GM18858 (cell line): Measurements from ENCODE around the gene IZUMO2.
"Not testable (repeated sequence)": the region's sequence is repeated elsewhere in the genome, so short reads cannot be mapped to it uniquely, and the experiment has no call there.

Source experiments
- ATAC-seq: cut with Tn5 transposase; IDR thresholded peaks from one replicate; pipeline ENCODE4 v1.9.1; 2021; ENCODE audit not compliant: unreplicated experiment

Gene IZUMO2

GRCh38 chr19:50140118-50140845 lies 22.8 kb downstream of the IZUMO2 start:
- not testable (repeated sequence) for ATAC-seq

GRCh38 chr19:50136603-50137365 lies 26.3 kb downstream of the IZUMO2 start:
- ATAC-seq, result not testable (repeated sequence)

GRCh38 chr19:50135856-50136602 lies 27.1 kb downstream of the IZUMO2 start:
- ATAC-seq, result not testable (repeated sequence)

- ATAC-seq, result not testable (repeated sequence)
Measured at GRCh38 chr19:50134777-50135719, 28.0 kb downstream of the IZUMO2 start.

GRCh38 chr19:50133518-50134492 lies 29.3 kb downstream of the IZUMO2 start:
- not testable (repeated sequence) for ATAC-seq

GRCh38 chr19:50104012-50104411 lies 59.1 kb downstream of the IZUMO2 start:
- not testable (repeated sequence) for ATAC-seq

GRCh38 chr19:50103405-50103804 lies 59.7 kb downstream of the IZUMO2 start:
- ATAC-seq, result not testable (repeated sequence)
